H1 (cell line): ENCODE results near the gene TNNT1. TPM values are rescaled to one million over a fixed set of nuclear protein-coding genes. Genes with fewer than 3 reads are reported as not detected.

Source experiments
- KDM4A ChIP-seq: IDR thresholded peaks from one replicate; pipeline ENCODE4 v1.7.1; 2012; ENCODE audit warnings: low read depth, mild to moderate bottlenecking, moderate library complexity, low read length, inconsistent platforms; ENCODE audit not compliant: severe bottlenecking
- polyA plus RNA-seq, 7 experiments: library from polyadenylated mRNA; depleted of rRNA in 3 of 7; stranded (reverse) in 5 of 7; unstranded in 2 of 7; fragments of >200 nt in 5 of 7; fragments of 200-250 nt in 2 of 7; gene quantifications; 1 replicate in 5 of 7; 2 replicates in 1 of 7; 4 replicates in 1 of 7; pipeline versions ENCODE4 v1.2.1 to v1.2.3, GENCODE V29; 2011 to 2013; ENCODE audit warnings: missing spikeins in 2 of 7, mixed read lengths in 2 of 7
- total RNA-seq: library from RNA; stranded (reverse); fragmentation: NEBNext Ultra II Directional; extraction: Animal tissue kit (Norgen Biotek cat#: 25700); gene quantifications from 2 replicates; pipeline ENCODE4 v1.2.1, GENCODE V29; 2021

The TNNT1 gene
- total and polyA plus RNA-seq, 2 of the 8 experiments (the other 6 are each of a cell fraction or from before 2014, with no cell fraction given): 69.6 to 107 TPM

DNA sequence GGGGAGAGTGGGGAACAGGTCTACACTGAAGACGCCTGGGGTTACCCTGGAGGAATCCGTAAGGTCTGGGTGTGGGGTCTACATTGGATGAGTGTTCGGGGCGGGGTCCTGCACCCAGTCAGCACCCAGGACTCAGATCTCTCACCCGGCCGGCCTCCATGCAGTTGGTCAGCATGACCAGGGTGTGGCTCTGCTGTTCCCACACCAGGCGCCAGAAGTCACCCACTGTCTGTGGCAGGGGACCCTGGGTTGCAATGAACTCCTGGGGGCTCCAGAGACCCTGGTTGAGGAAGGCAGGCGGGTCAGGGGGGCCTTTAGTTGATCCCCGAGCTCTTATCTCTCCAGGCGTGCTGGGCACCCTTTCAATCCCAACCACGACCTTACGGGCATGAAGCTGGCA is 37.1 kb upstream of the TNNT1 start (continued):
- TF ChIP-seq KDM4A: no peak
